Keratinocyte (primary cell): ENCODE data around the gene ZNF581. TPM values are rescaled to one million over a fixed set of nuclear protein-coding genes. Genes with fewer than 3 reads are reported as not detected.

ENCODE experiments used
- DNase-seq: peaks from one replicate; pipeline ENCODE4 v3.0.0-alpha.2; 2011; ENCODE audit warnings: low read depth, missing footprints, low spot score
- FAIRE-seq: peaks from 2 replicates; lab custom pipeline; 2011; peaks lifted over from hg19 to GRCh38; lab: Jason Lieb, UNC
- H2AFZ ChIP-seq: 2 replicates; pipeline ENCODE4 v1.6.0; 2012; ENCODE audit warnings: low read length, control low read depth, inconsistent platforms; ENCODE audit not compliant: control insufficient read depth
- H3K27ac ChIP-seq: 2 replicates; pipeline ENCODE4 v1.5.1; 2011; ENCODE audit warnings: low read length; ENCODE audit not compliant: control insufficient read depth, insufficient read depth
- H3K27me3 ChIP-seq: 3 replicates; pipeline ENCODE4 v1.6.0; 2011; ENCODE audit warnings: low read length; ENCODE audit not compliant: control insufficient read depth, insufficient read depth; ENCODE audit errors: extremely low read depth
- H3K36me3 ChIP-seq, 2 experiments: 2 replicates in 1 of 2; 3 replicates in 1 of 2; pipeline ENCODE4 v1.5.1; 2011; ENCODE audit warnings: low read length in 2 of 2, mild to moderate bottlenecking in 1 of 2; ENCODE audit not compliant: control insufficient read depth in 2 of 2, insufficient read depth in 2 of 2; ENCODE audit errors: extremely low read depth in 1 of 2
- H3K4me1 ChIP-seq: 3 replicates; pipeline ENCODE4 v1.5.1; 2011; ENCODE audit warnings: low read length; ENCODE audit not compliant: control insufficient read depth, insufficient read depth; ENCODE audit errors: extremely low read depth
- H3K4me2 ChIP-seq: 3 replicates; pipeline ENCODE4 v1.6.0; 2011; ENCODE audit warnings: low read depth, low read length; ENCODE audit not compliant: control insufficient read depth, insufficient read depth; ENCODE audit errors: extremely low read depth
- H3K4me3 ChIP-seq, 3 experiments: fragments of 200-600 bp in 1 of 3; sonication (generic) in 1 of 3; 2 replicates in 2 of 3; 3 replicates in 1 of 3; pipeline ENCODE4 v1.5.1; 2011 to 2016; ENCODE audit warnings: low read length in 3 of 3, mild to moderate bottlenecking in 3 of 3, control low read depth in 2 of 3, inconsistent platforms in 1 of 3, low read depth in 1 of 3, mixed read lengths in 1 of 3, mixed run types in 1 of 3, moderate library complexity in 1 of 3; ENCODE audit not compliant: control insufficient read depth in 2 of 3, insufficient read depth in 2 of 3; ENCODE audit errors: extremely low read depth in 1 of 3
- H3K79me2 ChIP-seq: 2 replicates; pipeline ENCODE4 v1.6.0; 2012; ENCODE audit warnings: low read length; ENCODE audit not compliant: control insufficient read depth, insufficient read depth
- H3K9ac ChIP-seq: 3 replicates; pipeline ENCODE4 v1.6.0; 2011; ENCODE audit warnings: low read length; ENCODE audit not compliant: control insufficient read depth, insufficient read depth; ENCODE audit errors: extremely low read depth
- H3K9me1 ChIP-seq: 3 replicates; pipeline ENCODE4 v1.6.0; 2011; ENCODE audit warnings: low read length; ENCODE audit not compliant: control insufficient read depth, insufficient read depth; ENCODE audit errors: extremely low read depth
- H3K9me3 ChIP-seq: 2 replicates; pipeline ENCODE4 v1.5.1; 2012; ENCODE audit warnings: low read depth, low read length; ENCODE audit not compliant: control insufficient read depth
- H4K20me1 ChIP-seq: 3 replicates; pipeline ENCODE4 v1.6.0; 2011; ENCODE audit warnings: low read length; ENCODE audit not compliant: control insufficient read depth, insufficient read depth; ENCODE audit errors: extremely low read depth
- EZH2 ChIP-seq: IDR thresholded peaks from one replicate; pipeline ENCODE4 v1.6.1; 2012; ENCODE audit warnings: inconsistent platforms, mild to moderate bottlenecking, low read length, moderate library complexity
- dilution Hi-C: fragments of 300-500 bp; cut with MboI; formaldehyde crosslinking; loops from one replicate; pipeline ENCODE4 v1.7.0; 2020; ENCODE audit warnings: low sequenced_read_pairs; ENCODE audit not compliant: extremely low pct_ligation_motif_present
- polyA plus RNA-seq, 5 experiments: library from polyadenylated mRNA; depleted of rRNA in 3 of 5; stranded (reverse) in 3 of 5; stranded (forward) in 1 of 5; unstranded in 1 of 5; fragments of >200 nt; gene quantifications; 1 replicate in 1 of 5; 2 replicates in 3 of 5; 3 replicates in 1 of 5; pipeline versions ENCODE4 v1.2.1 to v1.2.3, GENCODE V29; 2011 to 2012; ENCODE audit warnings: missing spikeins in 2 of 5, low read depth in 1 of 5, low replicate concordance in 1 of 5
- TF ChIP-seq, protein P1 (sequence below), 3 experiments: IDR thresholded peaks in 1 of 3; conservative IDR thresholded peaks in 1 of 3; optimal IDR thresholded peaks in 1 of 3; 2 replicates in 2 of 3; 3 replicates in 1 of 3; pipeline versions ENCODE3 to v1.5.1; 2011; ENCODE audit warnings: low read length in 3 of 3, mild to moderate bottlenecking in 3 of 3, moderate library complexity in 2 of 3, control low read depth in 1 of 3, inconsistent platforms in 1 of 3; ENCODE audit not compliant: insufficient read depth in 2 of 3; ENCODE audit errors: extremely low read depth in 1 of 3

The ZNF581 gene
- polyA plus RNA-seq, 1 donor (not counting 4 experiments of a cell fraction or from before 2014, with no cell fraction given), result 14.8 TPM

DNA sequence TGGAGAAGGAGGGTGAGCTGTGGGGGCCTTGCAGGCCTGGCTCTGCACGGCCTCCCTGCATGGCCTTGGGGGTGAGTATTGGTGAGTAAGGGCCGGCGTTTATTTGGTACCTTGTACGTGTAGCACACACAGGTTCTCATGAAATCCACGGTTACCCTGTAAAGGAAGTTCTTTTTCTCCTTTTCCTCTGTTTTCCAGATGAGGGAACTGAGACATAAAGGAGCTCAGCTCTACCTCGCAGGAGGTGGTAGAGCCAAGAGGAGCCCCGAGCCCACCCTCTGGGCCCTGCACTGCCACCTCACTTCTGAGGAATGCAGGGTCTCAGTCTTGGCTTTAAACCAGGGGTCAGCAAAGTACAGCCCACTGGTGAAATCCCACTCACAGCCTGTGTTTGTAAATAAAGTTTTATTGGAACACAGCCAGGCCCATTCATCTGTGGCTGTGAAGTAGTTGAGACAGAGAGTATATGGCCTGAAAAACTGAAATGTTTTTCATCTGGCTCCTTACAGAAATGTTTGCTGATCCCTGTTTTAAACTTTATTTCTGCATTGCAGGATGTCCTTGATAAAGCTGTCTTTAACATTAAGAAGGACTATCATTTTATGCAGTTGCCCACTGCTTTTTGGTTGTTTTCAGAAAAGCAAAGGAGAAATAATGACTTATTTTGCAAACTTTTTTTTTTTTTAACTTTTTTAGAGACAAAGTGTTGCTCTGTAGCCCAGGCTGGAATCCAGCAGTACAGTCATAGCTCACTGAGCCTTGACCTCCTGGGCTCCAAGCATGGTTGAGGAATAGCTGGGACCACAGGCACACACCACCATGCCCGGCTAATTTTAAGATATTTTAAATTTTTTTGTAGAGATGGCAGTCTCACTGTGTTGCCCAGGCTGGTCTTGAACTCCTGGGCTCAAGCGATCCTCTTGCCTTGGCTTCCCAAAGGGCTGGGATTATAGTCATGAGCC lies 38.0 kb downstream of the ZNF581 start:
- H3K79me2 ChIP-seq, result peaks cover 90% of the 10 kb centered on the region
- peaks cover 10% of the 10 kb centered on the region for H4K20me1 ChIP-seq
- peaks cover 25% of the 10 kb centered on the region for H3K4me1 ChIP-seq
- no peak overlapping the region for H2AFZ ChIP-seq
- DNase-seq (no peak), FAIRE-seq (no peak)
- no peaks in the 10 kb centered on the region for H3K27me3 ChIP-seq
- no peak overlapping the region for H3K4me3 ChIP-seq
- no peaks in the 10 kb centered on the region for H3K9me3 ChIP-seq
- no peak overlapping the region for H3K4me2 ChIP-seq
- H3K36me3 ChIP-seq, result peaks cover 46 to 64% of the 10 kb centered on the region in 2 experiments
- no peak overlapping the region for H3K27ac ChIP-seq
- TF ChIP-seq EZH2, result no peak
- TF ChIP-seq, protein P1, sequence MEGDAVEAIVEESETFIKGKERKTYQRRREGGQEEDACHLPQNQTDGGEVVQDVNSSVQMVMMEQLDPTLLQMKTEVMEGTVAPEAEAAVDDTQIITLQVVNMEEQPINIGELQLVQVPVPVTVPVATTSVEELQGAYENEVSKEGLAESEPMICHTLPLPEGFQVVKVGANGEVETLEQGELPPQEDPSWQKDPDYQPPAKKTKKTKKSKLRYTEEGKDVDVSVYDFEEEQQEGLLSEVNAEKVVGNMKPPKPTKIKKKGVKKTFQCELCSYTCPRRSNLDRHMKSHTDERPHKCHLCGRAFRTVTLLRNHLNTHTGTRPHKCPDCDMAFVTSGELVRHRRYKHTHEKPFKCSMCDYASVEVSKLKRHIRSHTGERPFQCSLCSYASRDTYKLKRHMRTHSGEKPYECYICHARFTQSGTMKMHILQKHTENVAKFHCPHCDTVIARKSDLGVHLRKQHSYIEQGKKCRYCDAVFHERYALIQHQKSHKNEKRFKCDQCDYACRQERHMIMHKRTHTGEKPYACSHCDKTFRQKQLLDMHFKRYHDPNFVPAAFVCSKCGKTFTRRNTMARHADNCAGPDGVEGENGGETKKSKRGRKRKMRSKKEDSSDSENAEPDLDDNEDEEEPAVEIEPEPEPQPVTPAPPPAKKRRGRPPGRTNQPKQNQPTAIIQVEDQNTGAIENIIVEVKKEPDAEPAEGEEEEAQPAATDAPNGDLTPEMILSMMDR (optimal IDR thresholded peaks at IDR 0.05 in 1 of 3, IDR thresholded peaks at IDR 0.05 in 1 of 3, conservative IDR thresholded peaks at IDR 0.05 in 1 of 3; ENCODE audit: extremely low read depth in 1 of 3, insufficient read depth in 2 of 3, low read length in 3 of 3), result no peak
- no peak overlapping the region for H3K9ac ChIP-seq
- H3K9me1 ChIP-seq, result no peaks in the 10 kb centered on the region
- dilution Hi-C loops, result no loop called here

DNA sequence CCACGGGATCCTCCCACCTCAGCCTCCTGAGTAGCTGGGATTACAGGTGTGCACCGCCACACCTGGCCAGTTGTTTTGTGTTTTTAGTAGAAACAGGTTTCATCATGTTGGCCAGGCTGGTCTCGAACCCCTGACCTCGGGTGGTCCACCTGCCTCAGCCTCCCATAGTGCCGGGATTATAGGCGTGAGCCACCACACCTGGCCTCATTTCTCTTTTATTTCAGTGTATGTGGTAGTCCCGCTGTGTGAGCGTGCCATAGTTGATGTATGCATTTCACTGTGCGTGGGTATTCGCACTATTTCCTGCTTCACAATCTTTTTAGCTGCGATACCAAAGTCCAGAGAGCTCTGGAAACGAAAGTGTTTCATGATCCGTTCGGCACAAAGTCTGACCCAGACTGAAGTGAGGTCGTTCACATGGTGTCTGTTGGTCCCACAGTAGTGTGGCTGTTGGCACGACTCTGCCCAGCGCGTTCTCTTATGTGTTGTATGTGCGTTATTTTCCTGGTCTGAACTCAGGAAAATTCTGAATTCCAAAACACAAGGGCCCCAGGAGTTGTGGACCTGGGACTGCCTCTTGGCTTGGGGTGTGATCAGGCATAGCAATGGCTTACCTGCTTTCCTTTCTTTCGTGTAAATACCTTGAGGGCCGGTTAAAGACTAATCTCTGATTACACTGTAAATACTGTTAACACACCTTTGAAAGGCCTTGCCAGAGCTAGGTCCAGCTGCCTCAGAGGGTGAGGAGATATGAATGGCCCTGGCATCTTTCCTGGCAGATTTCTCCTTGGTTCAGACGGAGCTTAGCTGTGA lies 40.2 kb downstream of the ZNF581 start:
- Histone ChIP-seq H3K9ac (no peak overlapping the region), H3K9me1 (no peaks in the 10 kb centered on the region), H3K79me2 (peaks cover 81% of the 10 kb centered on the region), H3K4me2 (no peak overlapping the region), H3K27ac (no peak overlapping the region), H3K9me3 (no peaks in the 10 kb centered on the region), H3K4me3 (no peak overlapping the region), H3K27me3 (no peaks in the 10 kb centered on the region), H3K36me3 (peaks cover 43 to 53% of the 10 kb centered on the region in 2 experiments), H4K20me1 (peaks cover 10% of the 10 kb centered on the region), H2AFZ (no peak overlapping the region), H3K4me1 (peaks cover 13% of the 10 kb centered on the region)
- DNase-seq (no peak), FAIRE-seq (no peak)
- TF ChIP-seq EZH2, result no peak
- TF ChIP-seq, protein P1 (optimal IDR thresholded peaks at IDR 0.05 in 1 of 3, IDR thresholded peaks at IDR 0.05 in 1 of 3, conservative IDR thresholded peaks at IDR 0.05 in 1 of 3; ENCODE audit: extremely low read depth in 1 of 3, insufficient read depth in 2 of 3, low read length in 3 of 3), result no peak
- dilution Hi-C loops, result no loop called here
